GM18502 (cell line): Measurements from ENCODE around the gene SLC17A9.

Experiments used
- ATAC-seq: cut with Tn5 transposase; IDR thresholded peaks from one replicate; pipeline ENCODE4 v1.9.1; 2021; ENCODE audit warnings: mild to moderate bottlenecking; ENCODE audit not compliant: unreplicated experiment, poor library complexity

Gene SLC17A9

DNA sequence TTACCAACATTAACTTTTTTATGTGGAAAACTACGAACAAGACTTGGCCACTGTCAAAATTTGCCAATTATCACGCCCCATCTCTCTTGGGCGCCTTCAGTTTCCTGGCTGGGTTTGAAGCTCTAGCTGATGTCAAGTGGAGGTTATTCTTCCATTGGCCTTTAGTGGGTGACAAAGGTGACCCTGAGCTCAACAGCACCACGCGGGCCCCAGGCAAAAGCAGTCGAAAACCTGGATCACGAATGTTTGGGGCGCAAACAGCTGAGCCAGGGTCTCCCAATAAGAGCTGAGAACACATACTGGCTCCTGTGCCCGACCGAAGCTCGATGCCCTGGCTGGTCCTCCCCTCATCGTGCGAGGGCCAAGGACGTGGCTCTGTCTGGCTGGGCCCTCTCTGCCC is 26.8 kb downstream of the SLC17A9 start:
- ATAC-seq: no peak

GRCh38 chr20:62979876-62980373 is 27.4 kb downstream of the SLC17A9 start:
- ATAC-seq: no peak

GRCh38 chr20:62980380-62980960 is 28.0 kb downstream of the SLC17A9 start:
- ATAC-seq: no peak

- ATAC-seq: no peak
Observed at GRCh38 chr20:62980970-62981369, 28.5 kb downstream of the SLC17A9 start.

DNA sequence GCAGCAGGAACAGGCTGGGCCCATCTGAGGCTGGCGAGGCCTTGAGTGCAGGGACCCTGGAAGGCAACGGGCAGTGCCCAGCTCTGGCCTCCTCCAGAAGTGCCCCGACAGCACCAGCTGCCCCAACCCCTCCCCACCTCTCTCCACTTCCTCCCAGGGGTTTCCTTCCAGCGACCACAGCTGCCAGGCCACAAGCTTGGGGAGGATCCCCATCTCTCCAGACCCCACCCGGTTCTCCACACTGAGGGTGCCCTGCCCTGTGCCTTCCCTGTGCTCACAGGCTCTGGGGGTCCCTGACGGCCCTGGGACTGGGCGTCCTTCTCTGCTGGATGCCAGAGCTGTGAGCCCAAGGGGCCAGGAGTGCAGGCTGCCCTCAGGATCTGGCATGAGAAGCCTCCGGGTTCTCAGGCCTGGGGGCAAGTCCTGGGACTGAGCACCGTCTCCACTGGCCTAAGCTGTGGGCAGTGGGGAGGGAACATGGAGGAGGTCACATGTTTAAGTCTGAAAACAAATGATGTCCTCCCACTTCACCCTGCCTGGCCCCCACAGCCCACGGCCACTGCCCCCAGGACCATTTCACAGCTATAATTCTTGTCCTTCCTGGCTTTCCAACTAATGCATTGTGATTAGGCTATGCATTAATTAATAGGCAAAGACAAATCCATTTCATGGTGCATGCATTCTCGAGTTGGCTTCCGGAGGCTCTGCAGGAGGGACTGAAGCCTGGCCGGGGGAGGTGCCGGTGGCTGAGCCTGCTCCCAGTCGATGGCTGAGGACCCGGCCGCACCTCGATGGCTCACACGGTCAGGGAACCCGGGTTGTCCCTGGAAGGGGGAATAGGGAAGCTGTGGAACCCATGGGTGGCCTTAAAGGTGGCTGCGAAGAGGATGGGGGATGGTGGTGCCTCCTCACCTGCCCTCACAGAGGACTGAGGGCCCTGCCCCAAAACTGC is 29.9 kb downstream of the SLC17A9 start:
- no peak for ATAC-seq

GRCh38 chr20:62983210-62983609 is 30.7 kb downstream of the SLC17A9 start:
- no peak for ATAC-seq

- no peak for ATAC-seq
Observed at GRCh38 chr20:62984666-62985443, 32.3 kb downstream of the SLC17A9 start.

- ATAC-seq: no peak
Observed at GRCh38 chr20:62985444-62985778, 32.9 kb downstream of the SLC17A9 start.

- ATAC-seq: no peak
Observed at GRCh38 chr20:62986257-62986800, 33.8 kb downstream of the SLC17A9 start.

GRCh38 chr20:62987114-62987513 is 34.6 kb downstream of the SLC17A9 start:
- no peak for ATAC-seq

- no peak for ATAC-seq
Observed at GRCh38 chr20:62989201-62989601, 36.7 kb downstream of the SLC17A9 start.

DNA sequence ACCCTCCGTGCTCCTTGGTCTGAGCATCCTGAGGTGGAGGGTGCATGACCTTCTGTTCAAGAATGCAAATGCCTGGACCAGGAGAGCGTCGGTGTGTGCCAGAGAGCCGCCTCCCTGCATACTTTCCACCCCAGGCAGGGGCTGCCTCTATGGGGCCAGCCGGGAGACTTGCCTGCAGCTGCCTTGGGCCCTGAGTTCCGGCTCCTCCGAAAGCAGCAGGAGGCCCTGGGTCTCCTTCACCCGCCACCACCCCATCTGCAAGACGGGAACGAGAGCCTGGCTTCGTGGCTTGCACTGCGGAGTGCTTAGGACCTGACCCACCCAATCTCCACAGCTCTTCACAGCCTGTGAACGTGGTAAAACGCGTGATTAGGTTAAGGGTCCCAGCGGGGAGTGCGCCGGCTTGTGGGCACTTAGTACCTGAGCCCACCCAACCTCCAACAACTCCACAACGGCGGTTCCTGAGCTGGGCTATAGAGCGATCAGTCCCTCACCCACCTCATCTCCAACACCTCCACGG is 37.9 kb downstream of the SLC17A9 start:
- ATAC-seq: no peak

DNA sequence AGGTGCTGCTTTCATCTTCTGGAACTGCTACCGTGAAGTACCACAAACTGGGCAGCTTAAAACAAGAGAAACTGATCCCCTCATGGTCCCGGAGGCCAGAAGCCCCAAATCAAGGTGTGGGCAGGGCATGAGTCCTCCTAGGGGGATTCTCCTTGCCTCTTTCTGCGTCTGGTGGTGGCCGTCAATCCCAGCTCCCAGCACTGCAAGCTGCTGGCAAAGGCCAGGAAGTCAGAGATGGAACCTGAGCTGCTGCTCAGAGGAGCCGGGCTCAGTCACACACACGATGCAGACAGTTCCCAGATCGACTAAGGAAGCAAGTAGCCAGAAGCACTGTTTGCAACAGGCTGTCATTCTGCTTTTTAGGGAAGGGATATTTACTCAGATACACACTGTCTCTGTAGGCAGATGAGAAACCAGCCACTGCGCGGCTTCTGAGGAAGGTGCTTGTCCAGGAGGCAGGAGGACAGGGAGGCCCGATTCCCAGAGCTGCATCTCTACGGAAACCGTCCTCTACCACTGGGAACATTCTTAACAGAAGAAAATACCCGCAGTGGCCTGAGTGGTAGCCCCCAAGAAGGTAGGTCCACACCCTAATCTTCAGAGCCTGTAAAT is 38.8 kb downstream of the SLC17A9 start:
- ATAC-seq: no peak

DNA sequence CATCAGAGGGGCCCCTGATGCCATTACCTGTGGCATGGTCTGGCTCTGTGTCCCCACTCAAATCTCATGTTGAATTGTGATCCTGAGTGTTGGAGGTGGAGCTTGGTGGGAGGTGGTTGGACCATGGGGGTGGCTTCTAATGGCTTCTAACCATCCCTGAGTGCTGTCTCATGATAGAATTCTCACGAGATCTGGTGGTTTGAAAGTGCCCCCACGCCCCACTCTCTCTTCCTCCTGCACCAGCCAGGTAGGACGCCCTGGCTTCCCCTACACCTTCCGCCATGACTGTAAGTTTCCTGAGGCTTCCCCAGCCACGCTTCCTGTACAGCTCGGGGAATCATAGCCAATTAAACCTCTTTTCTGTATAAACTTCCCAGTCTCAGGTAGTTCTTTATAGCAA is 39.4 kb downstream of the SLC17A9 start:
- ATAC-seq: no peak

DNA sequence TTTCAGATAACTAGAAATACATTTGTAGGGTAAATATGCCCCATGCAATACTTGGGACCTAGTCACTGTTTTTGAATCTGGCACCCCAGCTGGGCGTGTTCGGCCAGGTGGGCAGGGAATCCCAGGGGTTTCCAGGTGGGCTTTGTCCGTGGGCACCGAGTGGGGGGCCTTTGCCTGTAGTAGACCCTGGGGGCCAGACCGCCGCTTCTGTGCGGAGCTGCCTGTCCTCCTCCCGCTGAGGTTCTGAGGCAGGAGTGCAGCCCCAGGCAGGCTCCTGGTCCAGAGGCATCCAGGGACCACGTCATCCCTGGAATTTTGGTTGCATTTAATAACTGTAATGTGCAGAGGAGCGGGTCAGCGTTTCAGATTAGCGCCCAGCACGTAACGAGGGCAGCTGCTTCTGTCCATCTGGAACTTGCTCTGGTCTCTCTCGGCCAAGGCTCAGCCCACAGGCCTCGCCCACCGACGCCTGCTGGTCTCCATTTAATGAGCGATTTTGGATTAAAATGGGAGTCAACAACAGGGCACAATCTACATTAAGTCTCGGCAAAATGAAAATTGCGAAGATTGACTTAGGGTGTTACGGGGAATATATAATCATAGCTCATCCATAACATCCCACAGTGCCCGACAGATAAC is 41.5 kb downstream of the SLC17A9 start:
- ATAC-seq: no peak

GRCh38 chr20:62994869-62995281 is 42.4 kb downstream of the SLC17A9 start:
- no peak for ATAC-seq

DNA sequence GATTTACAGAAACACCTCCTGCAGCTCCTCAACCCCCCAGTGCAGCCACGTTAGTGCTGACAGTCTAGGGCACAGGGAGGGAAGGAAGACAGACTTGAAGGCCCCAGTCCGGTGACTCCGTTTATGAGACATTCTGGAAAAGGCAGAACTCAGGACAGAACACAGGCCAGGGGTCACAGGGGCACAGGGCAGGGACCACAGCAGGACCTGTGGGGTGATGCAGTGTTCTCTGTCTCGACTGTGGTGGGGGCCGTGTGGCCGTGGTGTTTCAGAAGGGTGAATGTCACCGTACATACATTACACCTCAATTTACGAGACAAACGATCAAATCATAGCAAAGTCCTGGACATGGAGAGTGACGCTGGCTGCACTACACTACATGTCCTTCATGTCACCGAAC is 43.0 kb downstream of the SLC17A9 start:
- no peak for ATAC-seq

GRCh38 chr20:62995898-62996595 is 43.5 kb downstream of the SLC17A9 start:
- ATAC-seq: no peak

GRCh38 chr20:62996596-62996982 is 44.1 kb downstream of the SLC17A9 start:
- ATAC-seq: no peak
